Measurements from ENCODE around the gene ZNF366.

The ZNF366 gene

DNA sequence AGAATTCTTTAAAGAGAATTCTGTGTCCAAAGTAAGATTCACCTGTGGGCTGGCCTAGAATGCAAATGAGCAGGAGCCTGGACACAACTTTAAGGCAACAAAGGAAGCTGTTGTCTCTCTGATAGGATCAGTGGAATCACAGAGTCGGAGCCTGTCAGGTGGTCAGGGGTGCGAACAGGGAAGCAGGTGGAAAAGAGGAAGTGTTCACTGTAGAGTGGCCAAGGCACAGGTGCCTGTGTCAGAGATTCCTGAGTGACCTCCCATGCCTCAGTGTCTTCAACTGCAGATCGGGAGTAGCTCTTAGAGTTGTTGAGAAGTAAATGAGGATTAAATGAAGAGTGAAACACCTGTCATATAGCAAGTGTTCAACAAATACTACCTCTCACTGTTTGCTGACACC, 48.8 kb downstream of the ZNF366 start:
- POLR2A ChIA-PET = no interaction called here
- Histone ChIP-seq H3K27ac (ENCODE audit: extremely low read depth, low read depth, low read length) (no peak overlapping the region), H3K36me3 (ENCODE audit: control insufficient read depth in 2 of 2, insufficient read depth in 1 of 2, low read length in 2 of 2) (no peaks in the 10 kb centered on the region), H3K4me1 (ENCODE audit: control insufficient read depth, insufficient read depth, low read length) (no peaks in the 10 kb centered on the region), H3K4me3 (ENCODE audit: low read depth, low read length) (no peak overlapping the region), H3K9me3 (ENCODE audit: control insufficient read depth, insufficient read depth, low read depth, low read length) (no peaks in the 10 kb centered on the region)
- CTCF ChIA-PET = interaction anchor here (0.8 to 0.9 kb wide), 2 partner anchors 13 to 15 kb away, joined by 4 read pairs; no protein-coding TSS in a partner anchor
- no peak for TF ChIP-seq ZBTB21 (tag by site-specific recombination; IDR thresholded peaks at IDR 0.05)
- no peak for TF ChIP-seq ZNF211 (tag by site-specific recombination; IDR thresholded peaks at IDR 0.05; ENCODE audit: low read depth)
- TF ChIP-seq ZXDB (tag by site-specific recombination; IDR thresholded peaks at IDR 0.05) = no peak
- TF ChIP-seq HOXA7 (CRISPR knock-in tag; IDR thresholded peaks at IDR 0.05; ENCODE audit: borderline replicate concordance) = no peak
- no peak for TF ChIP-seq ZNF423 (tag by site-specific recombination; IDR thresholded peaks at IDR 0.05)
- no peak for TF ChIP-seq GFI1B (tag by site-specific recombination; IDR thresholded peaks at IDR 0.05)
- TF ChIP-seq ZNF404 (tag by site-specific recombination; IDR thresholded peaks at IDR 0.05) = no peak
- no peak for TF ChIP-seq ZNF112 (tag by site-specific recombination; IDR thresholded peaks at IDR 0.05)
- TF ChIP-seq ZNF610 (tag by site-specific recombination; IDR thresholded peaks at IDR 0.05; ENCODE audit: borderline replicate concordance) = no peak
- no peak for TF ChIP-seq ZNF23 (tag by site-specific recombination; IDR thresholded peaks at IDR 0.05; ENCODE audit: borderline replicate concordance)
- no peak for TF ChIP-seq ZNF837 (tag by site-specific recombination; IDR thresholded peaks at IDR 0.05)
- TF ChIP-seq ZBTB7A (tag by site-specific recombination; IDR thresholded peaks at IDR 0.05; ENCODE audit: low read depth) = no peak
- no peak for TF ChIP-seq ZNF555 (tag by site-specific recombination; conservative IDR thresholded peaks at IDR 0.05)
- no peak for TF ChIP-seq ZBTB26 (tag by site-specific recombination; optimal IDR thresholded peaks at IDR 0.05)
- TF ChIP-seq ZNF280D (tag by site-specific recombination; IDR thresholded peaks at IDR 0.05) = no peak
- TF ChIP-seq ZNF596 (tag by site-specific recombination; IDR thresholded peaks at IDR 0.05) = no peak

DNA sequence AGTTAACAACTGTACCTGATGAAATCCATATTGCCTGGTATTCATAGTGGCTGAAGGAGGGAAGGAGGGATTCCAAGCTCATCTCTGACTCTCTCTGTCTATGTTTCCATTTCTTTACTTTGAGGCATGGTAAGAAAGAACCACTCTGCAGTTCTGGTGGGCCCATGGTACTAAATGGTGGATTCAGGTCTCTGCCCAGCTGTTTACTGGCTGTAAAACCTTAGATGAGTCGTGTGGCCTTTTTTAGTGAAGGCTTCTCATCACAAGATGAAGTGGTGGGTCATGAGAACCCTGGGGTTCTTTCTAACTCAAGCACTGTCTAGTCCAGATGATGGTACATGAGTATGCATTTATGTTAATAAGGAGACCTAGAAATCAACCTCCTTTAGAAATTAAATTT, 49.7 kb downstream of the ZNF366 start:
- POLR2A ChIA-PET = no interaction called here

More for the DNA sequence above, 49.7 kb downstream of the ZNF366 start:
- H3K4me1 ChIP-seq (ENCODE audit: control insufficient read depth, insufficient read depth, low read length) = no peaks in the 10 kb centered on the region
- no peak overlapping the region for H3K27ac ChIP-seq (ENCODE audit: extremely low read depth, low read depth, low read length)
- H3K9me3 ChIP-seq (ENCODE audit: control insufficient read depth, insufficient read depth, low read depth, low read length) = no peaks in the 10 kb centered on the region
- no peak overlapping the region for H3K4me3 ChIP-seq (ENCODE audit: low read depth, low read length)
- CTCF ChIA-PET = interaction anchor here (0.6 kb wide), 1 partner anchor 1973 kb away, joined by 7 read pairs; no protein-coding TSS in a partner anchor
- H3K36me3 ChIP-seq (ENCODE audit: control insufficient read depth in 2 of 2, insufficient read depth in 1 of 2, low read length in 2 of 2) = no peaks in the 10 kb centered on the region
- TF ChIP-seq ZNF426 (tag by site-specific recombination; IDR thresholded peaks at IDR 0.05) (no peak), ZNF585B (tag by site-specific recombination; IDR thresholded peaks at IDR 0.05) (no peak), REPIN1 (tag by site-specific recombination; IDR thresholded peaks at IDR 0.05; ENCODE audit: low read depth) (no peak), ZFP37 (tag by site-specific recombination; IDR thresholded peaks at IDR 0.05) (no peak), ZNF239 (tag by site-specific recombination; IDR thresholded peaks at IDR 0.05) (no peak)
- TF ChIP-seq, protein P1, sequence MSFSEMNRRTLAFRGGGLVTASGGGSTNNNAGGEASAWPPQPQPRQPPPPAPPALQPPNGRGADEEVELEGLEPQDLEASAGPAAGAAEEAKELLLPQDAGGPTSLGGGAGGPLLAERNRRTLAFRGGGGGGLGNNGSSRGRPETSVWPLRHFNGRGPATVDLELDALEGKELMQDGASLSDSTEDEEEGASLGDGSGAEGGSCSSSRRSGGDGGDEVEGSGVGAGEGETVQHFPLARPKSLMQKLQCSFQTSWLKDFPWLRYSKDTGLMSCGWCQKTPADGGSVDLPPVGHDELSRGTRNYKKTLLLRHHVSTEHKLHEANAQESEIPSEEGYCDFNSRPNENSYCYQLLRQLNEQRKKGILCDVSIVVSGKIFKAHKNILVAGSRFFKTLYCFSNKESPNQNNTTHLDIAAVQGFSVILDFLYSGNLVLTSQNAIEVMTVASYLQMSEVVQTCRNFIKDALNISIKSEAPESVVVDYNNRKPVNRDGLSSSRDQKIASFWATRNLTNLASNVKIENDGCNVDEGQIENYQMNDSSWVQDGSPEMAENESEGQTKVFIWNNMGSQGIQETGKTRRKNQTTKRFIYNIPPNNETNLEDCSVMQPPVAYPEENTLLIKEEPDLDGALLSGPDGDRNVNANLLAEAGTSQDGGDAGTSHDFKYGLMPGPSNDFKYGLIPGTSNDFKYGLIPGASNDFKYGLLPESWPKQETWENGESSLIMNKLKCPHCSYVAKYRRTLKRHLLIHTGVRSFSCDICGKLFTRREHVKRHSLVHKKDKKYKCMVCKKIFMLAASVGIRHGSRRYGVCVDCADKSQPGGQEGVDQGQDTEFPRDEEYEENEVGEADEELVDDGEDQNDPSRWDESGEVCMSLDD (tag by site-specific recombination; IDR thresholded peaks at IDR 0.05) = no peak
